Measurements from ENCODE around the gene MAGEB10. TPM values are rescaled to one million over a fixed set of nuclear protein-coding genes. Genes with fewer than 3 reads are reported as not detected.

Gene MAGEB10
- total RNA-seq, 1 experiment from 2014 or later = not detected

- Mint-ChIP-seq H3K4me3 (ENCODE audit: low read depth, unreplicated experiment) (no peak overlapping the region), H3K27ac (ENCODE audit: unreplicated experiment) (no peak overlapping the region), H3K36me3 (ENCODE audit: insufficient read depth, unreplicated experiment) (no peaks in the 10 kb centered on the region), H3K27me3 (ENCODE audit: unreplicated experiment) (no peaks in the 10 kb centered on the region), H3K4me1 (ENCODE audit: low read depth, unreplicated experiment) (no peaks in the 10 kb centered on the region), H3K9me3 (ENCODE audit: low read depth, unreplicated experiment) (peaks cover 2% of the 10 kb centered on the region)
- intact Hi-C loops (cut with micrococcal nuclease; ENCODE audit: unreplicated experiment) = no loop called here
- BruUV-seq (replicated peaks) = no TSS peak
- CTCF ChIA-PET = no interaction called here
- no peak for DNase-seq
- no peak for TF ChIP-seq CTCF (IDR thresholded peaks at IDR 0.05; ENCODE audit: unreplicated experiment)
These were observed 16.0 kb downstream of the MAGEB10 start for GRCh38 chrX:27823812-27824211.

- intact Hi-C loops (cut with micrococcal nuclease; ENCODE audit: unreplicated experiment) = no loop called here
- no peaks in the 10 kb centered on the region for H3K36me3 Mint-ChIP-seq (ENCODE audit: insufficient read depth, unreplicated experiment)
- no peak overlapping the region for H3K27ac Mint-ChIP-seq (ENCODE audit: unreplicated experiment)
- H3K9me3 Mint-ChIP-seq (ENCODE audit: low read depth, unreplicated experiment) = no peaks in the 10 kb centered on the region
- DNase-seq = no peak
- H3K4me1 Mint-ChIP-seq (ENCODE audit: low read depth, unreplicated experiment) = no peaks in the 10 kb centered on the region
- H3K27me3 Mint-ChIP-seq (ENCODE audit: unreplicated experiment) = no peaks in the 10 kb centered on the region
- no peak for TF ChIP-seq CTCF (IDR thresholded peaks at IDR 0.05; ENCODE audit: unreplicated experiment)
- CTCF ChIA-PET = no interaction called here
- H3K4me3 Mint-ChIP-seq (ENCODE audit: low read depth, unreplicated experiment) = no peak overlapping the region
- no TSS peak for BruUV-seq (replicated peaks)
These were observed 30.4 kb downstream of the MAGEB10 start for GRCh38 chrX:27838185-27838584.

GRCh38 chrX:27840881-27841280 lies 33.1 kb downstream of the MAGEB10 start:
- no peaks in the 10 kb centered on the region for H3K36me3 Mint-ChIP-seq (ENCODE audit: insufficient read depth, unreplicated experiment)
- no peaks in the 10 kb centered on the region for H3K27me3 Mint-ChIP-seq (ENCODE audit: unreplicated experiment)
- no TSS peak for BruUV-seq (replicated peaks)
- no peak for TF ChIP-seq CTCF (IDR thresholded peaks at IDR 0.05; ENCODE audit: unreplicated experiment)
- CTCF ChIA-PET = no interaction called here
- no peak overlapping the region for H3K27ac Mint-ChIP-seq (ENCODE audit: unreplicated experiment)
- H3K4me3 Mint-ChIP-seq (ENCODE audit: low read depth, unreplicated experiment) = no peak overlapping the region
- DNase-seq = no peak
- intact Hi-C loops (cut with micrococcal nuclease; ENCODE audit: unreplicated experiment) = no loop called here
- H3K4me1 Mint-ChIP-seq (ENCODE audit: low read depth, unreplicated experiment) = no peaks in the 10 kb centered on the region
- H3K9me3 Mint-ChIP-seq (ENCODE audit: low read depth, unreplicated experiment) = no peaks in the 10 kb centered on the region

- no peaks in the 10 kb centered on the region for H3K36me3 Mint-ChIP-seq (ENCODE audit: insufficient read depth, unreplicated experiment)
- BruUV-seq (replicated peaks) = no TSS peak
- no peaks in the 10 kb centered on the region for H3K27me3 Mint-ChIP-seq (ENCODE audit: unreplicated experiment)
- no peak for DNase-seq
- intact Hi-C loops (cut with micrococcal nuclease; ENCODE audit: unreplicated experiment) = no loop called here
- CTCF ChIA-PET = no interaction called here
- H3K27ac Mint-ChIP-seq (ENCODE audit: unreplicated experiment) = no peak overlapping the region
- H3K9me3 Mint-ChIP-seq (ENCODE audit: low read depth, unreplicated experiment) = no peaks in the 10 kb centered on the region
- H3K4me1 Mint-ChIP-seq (ENCODE audit: low read depth, unreplicated experiment) = no peaks in the 10 kb centered on the region
- no peak for TF ChIP-seq CTCF (IDR thresholded peaks at IDR 0.05; ENCODE audit: unreplicated experiment)
- H3K4me3 Mint-ChIP-seq (ENCODE audit: low read depth, unreplicated experiment) = no peak overlapping the region
These were observed 35.1 kb downstream of the MAGEB10 start for GRCh38 chrX:27842859-27843258.

GRCh38 chrX:27860337-27860736 lies 52.5 kb downstream of the MAGEB10 start:
- CTCF ChIA-PET = no interaction called here

More at GRCh38 chrX:27860337-27860736, 52.5 kb downstream of the MAGEB10 start:
- intact Hi-C loops (cut with micrococcal nuclease; ENCODE audit: unreplicated experiment) = no loop called here
- TF ChIP-seq CTCF (IDR thresholded peaks at IDR 0.05; ENCODE audit: unreplicated experiment) = no peak
- no peaks in the 10 kb centered on the region for H3K36me3 Mint-ChIP-seq (ENCODE audit: insufficient read depth, unreplicated experiment)
- no peak for DNase-seq
- H3K9me3 Mint-ChIP-seq (ENCODE audit: low read depth, unreplicated experiment) = peaks cover 2% of the 10 kb centered on the region
- BruUV-seq (replicated peaks) = no TSS peak
- no peak overlapping the region for H3K4me3 Mint-ChIP-seq (ENCODE audit: low read depth, unreplicated experiment)
- no peaks in the 10 kb centered on the region for H3K4me1 Mint-ChIP-seq (ENCODE audit: low read depth, unreplicated experiment)
- no peaks in the 10 kb centered on the region for H3K27me3 Mint-ChIP-seq (ENCODE audit: unreplicated experiment)
- H3K27ac Mint-ChIP-seq (ENCODE audit: unreplicated experiment) = no peak overlapping the region

All from Calu3 (cell line).